Measurements from ENCODE around the gene TXLNA. TPM values are rescaled to one million over a fixed set of nuclear protein-coding genes. Genes with fewer than 3 reads are reported as not detected.

Gene TXLNA
- total RNA-seq, 5 donors from 2014 or later (not counting 1 experiment from before 2014, with no cell fraction given): 25.3 to 47.7 (median 43.8) TPM

GRCh38 chr1:32240140-32240951 is 60.9 kb downstream of the TXLNA start:
- peaks cover 5 to 30% of the 10 kb centered on the region in 2 experiments for H3K4me1 ChIP-seq (ENCODE audit: control insufficient read depth in 1 of 2, extremely low read depth in 1 of 2, insufficient read depth in 2 of 2, low read length in 2 of 2)
- no peaks in the 10 kb centered on the region for H3K9me3 ChIP-seq
- no peaks in the 10 kb centered on the region for H3K9me3 Mint-ChIP-seq
- peak overlapping the region; percentile 84 to 89 (median 87) for H3K4me3 Mint-ChIP-seq
- H3K27me3 ChIP-seq (replicated peaks in 1 of 2; ENCODE audit: control insufficient read depth in 2 of 2, extremely low read depth in 1 of 2, insufficient read depth in 2 of 2, low read length in 1 of 2): no peaks in the 10 kb centered on the region
- WGBS (ENCODE audit: insufficient coverage): 6% methylated on average over 56 of the region's 62 CpGs
- peaks cover 13 to 17% (median 16%) of the 10 kb centered on the region in 3 donors for H3K4me1 Mint-ChIP-seq
- CTCF ChIA-PET: interaction anchor here (1.0 to 2.2 kb wide), 6 partner anchors 8 to 51 kb away, joined by 4 to 16 read pairs (median 8); partner anchors contain the start of gene HDAC1 (in 1 of the 2)
- peak overlapping the region; percentile 75 to 89 for H3K4me3 ChIP-seq (ENCODE audit: control insufficient read depth in 1 of 2, extremely low read depth in 1 of 2, low read length in 1 of 2)
- H3K27ac ChIP-seq (ENCODE audit: low read length): peak overlapping the region; percentile 42
- no peaks in the 10 kb centered on the region for H3K36me3 ChIP-seq (ENCODE audit: control insufficient read depth in 2 of 2, extremely low read depth in 1 of 2, insufficient read depth in 1 of 2, low read length in 1 of 2)
- no peaks in the 10 kb centered on the region for H3K27me3 Mint-ChIP-seq
- peak overlapping the region; percentile 71 to 86 for H3K27ac Mint-ChIP-seq
- ATAC-seq (replicated peaks in 1 of 4) (peak; percentile 75 to 86 (median 78)), DNase-seq (peak; percentile 30 to 78 (median 58))
- H3K36me3 Mint-ChIP-seq: no peaks in the 10 kb centered on the region
- POLR2A ChIA-PET: interaction anchor here (0.5 to 1.7 kb wide), 11 partner anchors 9 to 154 kb away, joined by 3 to 6 read pairs (median 3); partner anchors contain the start of genes MARCKSL1 (in 2 of the 2), BSDC1 (in 1 of the 2) and LCK (in 1 of the 2)

- Mint-ChIP-seq H3K27me3 (no peaks in the 10 kb centered on the region), H3K4me3 (peak overlapping the region; percentile 84 to 89 (median 87)), H3K9me3 (no peaks in the 10 kb centered on the region), H3K36me3 (no peaks in the 10 kb centered on the region), H3K4me1 (peaks cover 14 to 23% (median 22%) of the 10 kb centered on the region in 3 donors), H3K27ac (peak overlapping the region; percentile 71 to 86)
- DNase-seq: peak in 15 of 35 experiments; percentile 10 to 61 (median 39)
- peaks cover 5 to 30% of the 10 kb centered on the region in 2 experiments for H3K4me1 ChIP-seq (ENCODE audit: control insufficient read depth in 1 of 2, extremely low read depth in 1 of 2, insufficient read depth in 2 of 2, low read length in 2 of 2)
- ATAC-seq (replicated peaks in 1 of 4): peak; percentile 72 to 81 (median 76)
- peak overlapping the region; percentile 42 for H3K27ac ChIP-seq (ENCODE audit: low read length)
- WGBS (ENCODE audit: insufficient coverage): 11% methylated on average over 53 of the region's 55 CpGs
- peak overlapping the region; percentile 75 to 89 for H3K4me3 ChIP-seq (ENCODE audit: control insufficient read depth in 1 of 2, extremely low read depth in 1 of 2, low read length in 1 of 2)
- H3K9me3 ChIP-seq: no peaks in the 10 kb centered on the region
- ChIA-PET CTCF (interaction anchor here (0.6 to 2.2 kb wide), 7 partner anchors 13 to 59 kb away, joined by 4 to 16 read pairs (median 7); partner anchors contain the start of gene HDAC1 (in 1 of the 2)), POLR2A (interaction anchor here (0.5 to 1.7 kb wide), 12 partner anchors 8 to 242 kb away, joined by 3 to 7 read pairs (median 4); partner anchors contain the start of genes BSDC1 (in 1 of the 2), LCK (in 1 of the 2) and MARCKSL1 (in 1 of the 2))
- no peaks in the 10 kb centered on the region for H3K27me3 ChIP-seq (replicated peaks in 1 of 2; ENCODE audit: control insufficient read depth in 2 of 2, extremely low read depth in 1 of 2, insufficient read depth in 2 of 2, low read length in 1 of 2)
- H3K36me3 ChIP-seq (ENCODE audit: control insufficient read depth in 2 of 2, extremely low read depth in 1 of 2, insufficient read depth in 1 of 2, low read length in 1 of 2): no peaks in the 10 kb centered on the region
Observed at GRCh38 chr1:32241001-32241763, 61.7 kb downstream of the TXLNA start.

GRCh38 chr1:32242341-32242851 is 62.9 kb downstream of the TXLNA start:
- Mint-ChIP-seq H3K27ac (peak overlapping the region; percentile 55 to 86), H3K27me3 (no peaks in the 10 kb centered on the region), H3K36me3 (no peaks in the 10 kb centered on the region), H3K9me3 (no peaks in the 10 kb centered on the region), H3K4me3 (peak overlapping the region; percentile 17 to 89 (median 34)), H3K4me1 (peaks cover 24 to 35% (median 33%) of the 10 kb centered on the region in 3 donors)
- Histone ChIP-seq H3K36me3 (ENCODE audit: control insufficient read depth in 2 of 2, extremely low read depth in 1 of 2, insufficient read depth in 1 of 2, low read length in 1 of 2) (peaks cover 0 to 3% of the 10 kb centered on the region in 2 donors), H3K27ac (ENCODE audit: low read length) (no peak overlapping the region), H3K4me1 (ENCODE audit: control insufficient read depth in 1 of 2, extremely low read depth in 1 of 2, insufficient read depth in 2 of 2, low read length in 2 of 2) (peaks cover 10 to 41% of the 10 kb centered on the region in 2 experiments), H3K27me3 (replicated peaks in 1 of 2; ENCODE audit: control insufficient read depth in 2 of 2, extremely low read depth in 1 of 2, insufficient read depth in 2 of 2, low read length in 1 of 2) (no peaks in the 10 kb centered on the region), H3K9me3 (no peaks in the 10 kb centered on the region), H3K4me3 (ENCODE audit: control insufficient read depth in 1 of 2, extremely low read depth in 1 of 2, low read length in 1 of 2) (no peak overlapping the region)
- ATAC-seq (replicated peaks in 1 of 4) (no peak), DNase-seq (no peak)
- 80% methylated on average over 1 of the region's 7 CpGs for WGBS (ENCODE audit: insufficient coverage)
- CTCF ChIA-PET: interaction anchor here (0.6 to 1.2 kb wide), 2 partner anchors 13 to 64 kb away, joined by 4 to 7 read pairs; no protein-coding TSS in a partner anchor
- POLR2A ChIA-PET: interaction anchor here in 1 of 2 donors (1.0 to 1.1 kb wide), 2 partner anchors 16 to 80 kb away, joined by 3 to 6 read pairs; no protein-coding TSS in a partner anchor

- Mint-ChIP-seq H3K9me3 (no peaks in the 10 kb centered on the region), H3K27ac (peak within 1 kb of the TSS; percentile 94 to 98), H3K27me3 (no peaks in the 10 kb centered on the region), H3K36me3 (peaks cover 4% of the 10 kb centered on the region), H3K4me3 (peak within 1 kb of the TSS; percentile 62 to 91 (median 71)), H3K4me1 (peaks cover 48 to 69% (median 66%) of the 10 kb centered on the region in 3 donors)
- ChIA-PET POLR2A (interaction anchor here in 1 of 2 donors (0.5 kb wide), 1 partner anchor 15 kb away, joined by 3 read pairs; no protein-coding TSS in a partner anchor), CTCF (no interaction called here)
- Histone ChIP-seq H3K36me3 (ENCODE audit: control insufficient read depth in 2 of 2, extremely low read depth in 1 of 2, insufficient read depth in 1 of 2, low read length in 1 of 2) (peaks cover 0 to 3% of the 10 kb centered on the region in 2 donors), H3K27ac (ENCODE audit: low read length) (peak within 1 kb of the TSS; percentile 96), H3K27me3 (replicated peaks in 1 of 2; ENCODE audit: control insufficient read depth in 2 of 2, extremely low read depth in 1 of 2, insufficient read depth in 2 of 2, low read length in 1 of 2) (no peaks in the 10 kb centered on the region), H3K4me1 (ENCODE audit: control insufficient read depth in 1 of 2, extremely low read depth in 1 of 2, insufficient read depth in 2 of 2, low read length in 2 of 2) (peaks cover 26 to 60% of the 10 kb centered on the region in 2 experiments), H3K9me3 (no peaks in the 10 kb centered on the region), H3K4me3 (ENCODE audit: control insufficient read depth in 1 of 2, extremely low read depth in 1 of 2, low read length in 1 of 2) (peak within 1 kb of the TSS in 1 of 2 donors; percentile 18)
- no peak for DNase-seq
- WGBS (ENCODE audit: insufficient coverage): 100% methylated on average over 2 of the region's 3 CpGs
- ATAC-seq (replicated peaks in 1 of 4): no peak
Observed at GRCh38 chr1:32246888-32247273, 67.4 kb downstream of the TXLNA start, which contains the start of gene FAM167B. FAM167B (plus strand) TSS chr1:32247222; CDS start chr1:32247422, 200 bp downstream.

GRCh38 chr1:32247452-32247851 is 68.0 kb downstream of the TXLNA start:
- peak overlapping the region; percentile 94 to 98 for H3K27ac Mint-ChIP-seq
- H3K27me3 Mint-ChIP-seq: no peaks in the 10 kb centered on the region
- POLR2A ChIA-PET: no interaction called here
- no peaks in the 10 kb centered on the region for H3K9me3 Mint-ChIP-seq
- CTCF ChIA-PET: interaction anchor here in 1 of 2 donors (1.5 kb wide), 1 partner anchor 147 kb away, joined by 5 read pairs; the partner anchor contains the start of gene BSDC1
- no peaks in the 10 kb centered on the region for H3K9me3 ChIP-seq
- peaks cover 26 to 56% of the 10 kb centered on the region in 2 experiments for H3K4me1 ChIP-seq (ENCODE audit: control insufficient read depth in 1 of 2, extremely low read depth in 1 of 2, insufficient read depth in 2 of 2, low read length in 2 of 2)
- 96% methylated on average over 11 of the region's 12 CpGs for WGBS (ENCODE audit: insufficient coverage)
- peak overlapping the region in 2 of 3 donors; percentile 71 to 91 for H3K4me3 Mint-ChIP-seq
- peaks cover 45 to 69% (median 65%) of the 10 kb centered on the region in 3 donors for H3K4me1 Mint-ChIP-seq
- peaks cover 8% of the 10 kb centered on the region for H3K36me3 Mint-ChIP-seq
- no peak overlapping the region for H3K4me3 ChIP-seq (ENCODE audit: control insufficient read depth in 1 of 2, extremely low read depth in 1 of 2, low read length in 1 of 2)
- peaks cover 0 to 3% of the 10 kb centered on the region in 2 donors for H3K36me3 ChIP-seq (ENCODE audit: control insufficient read depth in 2 of 2, extremely low read depth in 1 of 2, insufficient read depth in 1 of 2, low read length in 1 of 2)
- no peak for ATAC-seq (replicated peaks in 1 of 4)
- peak overlapping the region; percentile 96 for H3K27ac ChIP-seq (ENCODE audit: low read length)
- no peak for DNase-seq
- no peaks in the 10 kb centered on the region for H3K27me3 ChIP-seq (replicated peaks in 1 of 2; ENCODE audit: control insufficient read depth in 2 of 2, extremely low read depth in 1 of 2, insufficient read depth in 2 of 2, low read length in 1 of 2)
